B cell (primary cell): ENCODE measurements around the gene CCDC93. TPM values are rescaled to one million over a fixed set of nuclear protein-coding genes. Genes with fewer than 3 reads are reported as not detected.

ENCODE experiments used
- ATAC-seq: fragments of 200-7000 bp; cut with Tn5 transposase; one replicate; pipeline ENCODE4 v1.10.0; 2021; ENCODE audit warnings: low read depth, mild to moderate bottlenecking, moderate number of reproducible peaks, moderate library complexity
- CTCF ChIA-PET: fragments of 350-600 bp; sonication (Branson Sonifier 250); formaldehyde crosslinking; loops from one replicate; lab custom pipeline; 2021; ENCODE audit warnings: antibody characterized with exemption, inconsistent platforms; lab: Charles Lee
- POLR2A ChIA-PET: fragments of 350-600 bp; sonication (Branson Sonifier 250); formaldehyde crosslinking; loops from one replicate; lab custom pipeline; 2021; ENCODE audit warnings: antibody characterized with exemption; lab: Charles Lee
- DNase-seq: peaks from one replicate; pipeline ENCODE4 v3.0.0; 2013
- H2AFZ ChIP-seq: 2 replicates; pipeline ENCODE4 v1.6.1; 2012; ENCODE audit warnings: mild to moderate bottlenecking, low read depth, low read length; ENCODE audit not compliant: insufficient read depth, poor library complexity, severe bottlenecking
- H3K27ac ChIP-seq, 2 donors: 1 replicate in 1 of 2; 2 replicates in 1 of 2; pipeline ENCODE4 v1.5.1; 2012 to 2013; ENCODE audit warnings: low read length in 2 of 2, mild to moderate bottlenecking in 2 of 2, moderate library complexity in 1 of 2
- H3K27me3 ChIP-seq, 4 experiments: fragments of 200-600 bp in 1 of 4; sonication (generic) in 1 of 4; replicated peaks in 1 of 4; 1 replicate in 2 of 4; 2 replicates in 2 of 4; pipeline versions ENCODE4 v1.6.1 to v1.7.0; 2013 to 2016; ENCODE audit warnings: low read length in 3 of 4, mild to moderate bottlenecking in 2 of 4, mixed read lengths in 1 of 4, moderate library complexity in 1 of 4; ENCODE audit not compliant: insufficient read depth in 4 of 4, control insufficient read depth in 3 of 4; ENCODE audit errors: control extremely low read depth in 1 of 4
- H3K36me3 ChIP-seq, 2 experiments: replicated peaks in 1 of 2; 1 replicate in 1 of 2; 2 replicates in 1 of 2; pipeline versions ENCODE4 v1.6.1 to v1.7.1; 2013; ENCODE audit warnings: low read length in 1 of 2; ENCODE audit not compliant: insufficient read depth in 2 of 2, control insufficient read depth in 1 of 2; ENCODE audit errors: control extremely low read depth in 1 of 2, extremely low read depth in 1 of 2
- H3K4me1 ChIP-seq, 2 donors: fragments of 200-600 bp in 1 of 2; sonication (generic) in 1 of 2; 1 replicate in 1 of 2; 2 replicates in 1 of 2; pipeline versions ENCODE4 v1.5.1 to v1.6.1; 2013 to 2017; ENCODE audit warnings: low read length in 2 of 2; ENCODE audit not compliant: control insufficient read depth in 2 of 2, insufficient read depth in 2 of 2
- H3K4me2 ChIP-seq: replicated peaks from 2 replicates; pipeline ENCODE3; 2012; ENCODE audit warnings: mild to moderate bottlenecking, low read depth, low read length; ENCODE audit not compliant: poor library complexity, severe bottlenecking
- H3K4me3 ChIP-seq, 5 experiments: fragments of 200-600 bp in 1 of 5; sonication (generic) in 1 of 5; 1 replicate in 3 of 5; 2 replicates in 2 of 5; pipeline versions ENCODE4 v1.5.1 to v1.7.0; 2011 to 2016; ENCODE audit warnings: low read length in 4 of 5, mild to moderate bottlenecking in 4 of 5, low read depth in 2 of 5, control low read depth in 1 of 5, moderate library complexity in 1 of 5; ENCODE audit not compliant: insufficient read depth in 1 of 5; ENCODE audit errors: control extremely low read depth in 1 of 5, extremely low read depth in 1 of 5
- H3K79me2 ChIP-seq: fragments of 200-600 bp; sonication (generic); one replicate; pipeline ENCODE4 v1.6.0; 2016; ENCODE audit warnings: low read length; ENCODE audit not compliant: control insufficient read depth, insufficient read depth
- H3K9ac ChIP-seq: fragments of 200-600 bp; sonication (generic); 2 replicates; pipeline ENCODE4 v1.6.1; 2017; ENCODE audit warnings: mild to moderate bottlenecking, low read length, moderate library complexity
- H3K9me3 ChIP-seq, 3 donors: one replicate each; pipeline versions ENCODE4 v1.6.1 to v1.7.1; 2013; ENCODE audit warnings: low read length in 2 of 3; ENCODE audit not compliant: control insufficient read depth in 2 of 3, insufficient read depth in 1 of 3; ENCODE audit errors: control extremely low read depth in 1 of 3
- H4K20me1 ChIP-seq: 2 replicates; pipeline ENCODE4 v1.6.0; 2012; ENCODE audit warnings: mild to moderate bottlenecking, low read length; ENCODE audit not compliant: insufficient read depth, control insufficient read depth, poor library complexity, severe bottlenecking
- H3K27ac Mint-ChIP-seq: one replicate; pipeline ENCODE4 v1.8.0; 2021; ENCODE audit warnings: mixed read lengths
- H3K27me3 Mint-ChIP-seq: one replicate; pipeline ENCODE4 v1.8.0; 2021; ENCODE audit warnings: mixed read lengths
- H3K4me1 Mint-ChIP-seq: one replicate; pipeline ENCODE4 v1.8.0; 2021; ENCODE audit warnings: mixed read lengths
- H3K4me3 Mint-ChIP-seq: one replicate; pipeline ENCODE4 v1.8.0; 2021; ENCODE audit warnings: mixed read lengths
- H3K9me3 Mint-ChIP-seq: one replicate; pipeline ENCODE4 v1.8.0; 2022; ENCODE audit warnings: mixed read lengths; ENCODE audit not compliant: insufficient read depth
- CTCF ChIP-seq: fragments of 200-600 bp; IDR thresholded peaks from one replicate; pipeline ENCODE4 v1.8.0; 2022; ENCODE audit warnings: antibody characterized with exemption, mild to moderate bottlenecking
- EZH2 ChIP-seq: IDR thresholded peaks from 2 replicates; pipeline ENCODE4 v1.6.1; 2012; ENCODE audit warnings: borderline replicate concordance, low read depth, mild to moderate bottlenecking, moderate library complexity, low read length; ENCODE audit not compliant: insufficient read depth, poor library complexity, severe bottlenecking
- WGBS: methylation state at CpG from one replicate; pipeline ENCODE4 v1.1.5; 2013; ENCODE audit warnings: missing lambda C conversion rate; ENCODE audit not compliant: insufficient coverage; 5-methylcytosine and 5-hydroxymethylcytosine counted together
- intact Hi-C: fragments of 100-400 bp; cut with micrococcal nuclease; formaldehyde crosslinking; loops from one replicate; pipeline ENCODE4 v1.10.0; 2022
- polyA plus RNA-seq: library from polyadenylated mRNA; depleted of rRNA; stranded (reverse); fragments of >200 nt; gene quantifications from 2 replicates; pipeline ENCODE4 v1.2.3, GENCODE V29; 2012
- total RNA-seq, 2 donors: library from RNA; stranded (reverse); fragments of 120-200 nt in 1 of 2; gene quantifications; 1 replicate in 1 of 2; 2 replicates in 1 of 2; pipeline versions ENCODE4 v1.2.3 to v1.2.4, GENCODE V29; 2013 to 2022

The CCDC93 gene
- total and polyA plus RNA-seq, 2 donors (not counting 1 experiment from before 2014, with no cell fraction given): 17.5 to 79.6 TPM

GRCh38 chr2:118062669-118063068, 48.8 kb upstream of the CCDC93 start:
- no peak overlapping the region for H3K4me3 Mint-ChIP-seq
- Histone ChIP-seq H3K27ac (no peak overlapping the region), H3K9ac (no peak overlapping the region), H3K4me2 (no peak overlapping the region), H4K20me1 (no peaks in the 10 kb centered on the region), H3K27me3 (peaks cover 0 to 5% (median 0%) of the 10 kb centered on the region in 4 experiments), H3K9me3 (peaks cover 0 to under 1% (median 0%) of the 10 kb centered on the region in 3 donors), H3K4me3 (no peak overlapping the region), H2AFZ (no peak overlapping the region), H3K4me1 (peaks cover 22 to 31% of the 10 kb centered on the region in 2 donors), H3K79me2 (no peaks in the 10 kb centered on the region), H3K36me3 (no peaks in the 10 kb centered on the region)
- ChIA-PET CTCF (interaction anchor here (0.6 to 24.7 kb wide), 8 partner anchors 16 to 167 kb away, joined by 3 to 784 read pairs (median 17); partner anchors contain the start of gene INSIG2), POLR2A (interaction anchor here (0.8 kb wide), 1 partner anchor 26 kb away, joined by 3 read pairs; the partner anchor contains the start of gene INSIG2)
- 100% methylated on average over 1 of the region's 2 CpGs for WGBS
- H3K27me3 Mint-ChIP-seq: peaks cover 13% of the 10 kb centered on the region
- H3K4me1 Mint-ChIP-seq: peaks cover 30% of the 10 kb centered on the region
- TF ChIP-seq EZH2 (no peak), CTCF (no peak)
- DNase-seq (no peak), ATAC-seq (no peak)
- H3K27ac Mint-ChIP-seq: no peak overlapping the region
- intact Hi-C loops: no loop called here
- no peaks in the 10 kb centered on the region for H3K9me3 Mint-ChIP-seq

- CTCF ChIA-PET: interaction anchor here (0.6 to 24.7 kb wide), 9 partner anchors 17 to 166 kb away, joined by 3 to 784 read pairs (median 10); partner anchors contain the start of gene INSIG2
- Histone ChIP-seq H2AFZ (no peak overlapping the region), H3K36me3 (no peaks in the 10 kb centered on the region), H3K4me1 (peaks cover 26 to 38% of the 10 kb centered on the region in 2 donors), H3K79me2 (no peaks in the 10 kb centered on the region), H3K9me3 (no peaks in the 10 kb centered on the region), H4K20me1 (no peaks in the 10 kb centered on the region), H3K27ac (no peak overlapping the region), H3K4me2 (no peak overlapping the region), H3K9ac (no peak overlapping the region), H3K4me3 (no peak overlapping the region), H3K27me3 (peaks cover 0 to 5% (median 0%) of the 10 kb centered on the region in 4 experiments)
- H3K27me3 Mint-ChIP-seq: peaks cover 13% of the 10 kb centered on the region
- POLR2A ChIA-PET: interaction anchor here (0.8 kb wide), 1 partner anchor 26 kb away, joined by 3 read pairs; the partner anchor contains the start of gene INSIG2
- no peaks in the 10 kb centered on the region for H3K9me3 Mint-ChIP-seq
- peaks cover 36% of the 10 kb centered on the region for H3K4me1 Mint-ChIP-seq
- TF ChIP-seq EZH2 (no peak), CTCF (no peak)
- intact Hi-C loops: no loop called here
- H3K4me3 Mint-ChIP-seq: no peak overlapping the region
- no peak for DNase-seq
- no peak overlapping the region for H3K27ac Mint-ChIP-seq
- ATAC-seq: no peak
Observed at GRCh38 chr2:118062048-118062447, 48.2 kb upstream of the CCDC93 start.
